Gastrocnemius medialis (tissue), 4 donors: ENCODE results near the gene FOXR1. TPM values are rescaled to one million over a fixed set of nuclear protein-coding genes. Genes with fewer than 3 reads are reported as not detected.
"Not testable (repeated sequence)": the region's sequence is repeated elsewhere in the genome, so short reads cannot be mapped to it uniquely, and the experiment has no call there.

ENCODE experiments used
- ATAC-seq, 2 donors: fragments of 150-250 bp; one replicate each; pipeline ENCODE4 v1.9.1; 2016
- DNase-seq, 2 donors: peaks; one replicate each; pipeline ENCODE4 v3.0.0-alpha.2; 2019
- H3K27ac ChIP-seq, 4 donors: fragments of 200-600 bp; sonication (generic); 1 replicate in 1 of 4; 2 replicates in 3 of 4; pipeline ENCODE4 v1.5.1; 2016 to 2018; ENCODE audit warnings: mild to moderate bottlenecking in 2 of 4, moderate library complexity in 1 of 4
- H3K27me3 ChIP-seq, 3 donors: fragments of 200-600 bp; sonication (generic) in 2 of 3; 1 replicate in 1 of 3; 2 replicates in 2 of 3; pipeline versions ENCODE4 v1.5.1 to v1.6.0; 2016 to 2019; ENCODE audit warnings: mild to moderate bottlenecking in 1 of 3, moderate library complexity in 1 of 3
- H3K36me3 ChIP-seq, 2 donors: fragments of 200-600 bp; sonication (generic) in 1 of 2; one replicate each; pipeline ENCODE4 v1.5.1; 2017 to 2018
- H3K4me1 ChIP-seq, 2 donors: fragments of 200-600 bp; sonication (generic) in 1 of 2; one replicate each; pipeline ENCODE4 v1.5.1; 2016 to 2017; ENCODE audit warnings: mild to moderate bottlenecking in 2 of 2
- H3K4me3 ChIP-seq, 4 donors: fragments of 200-600 bp; sonication (generic) in 3 of 4; 1 replicate in 1 of 4; 2 replicates in 3 of 4; pipeline ENCODE4 v1.5.1; 2016 to 2019; ENCODE audit warnings: mild to moderate bottlenecking in 2 of 4
- H3K9me3 ChIP-seq, 3 donors: fragments of 200-600 bp; sonication (generic) in 2 of 3; 1 replicate in 1 of 3; 2 replicates in 2 of 3; pipeline ENCODE4 v1.5.1; 2016 to 2019
- POLR2A ChIP-seq, 2 donors: fragments of 450-650 bp; IDR thresholded peaks; one replicate each; pipeline ENCODE4 v1.6.1; 2017; ENCODE audit warnings: antibody characterized with exemption in 2 of 2, mild to moderate bottlenecking in 2 of 2, moderate library complexity in 2 of 2
- in situ Hi-C, 4 donors: fragments of 200-750 bp; cut with MboI; loops; one replicate each; pipeline versions ENCODE4 v1.15.0 to v1.8.0; 2017; ENCODE audit warnings: low sequenced_read_pairs in 4 of 4
- intact Hi-C: fragments of 100-400 bp; cut with DNase I; formaldehyde crosslinking; loops from one replicate; pipeline ENCODE4 v1.15.1; 2023; ENCODE audit warnings: low total_unique reads
- total RNA-seq, 4 donors: library from RNA; depleted of rRNA; stranded (reverse); fragments of >200 nt; gene quantifications; one replicate each; pipeline versions ENCODE4 v1.1.0 to v1.2.3, GENCODE V29; 2016
- TF ChIP-seq, protein P1 (sequence below), 5 experiments: fragments of 450-650 bp in 3 of 5; fragments of 200-600 bp in 2 of 5; sonication (generic) in 2 of 5; IDR thresholded peaks in 4 of 5; conservative IDR thresholded peaks in 1 of 5; 1 replicate in 4 of 5; 2 replicates in 1 of 5; pipeline ENCODE4 v1.5.1; 2016 to 2019; ENCODE audit warnings: antibody characterized with exemption in 5 of 5, mild to moderate bottlenecking in 3 of 5, moderate library complexity in 3 of 5

Gene FOXR1
- total RNA-seq, 4 donors from 2014 or later: not detected

- in situ Hi-C loops (loop anchor here in 2 of 4 donors (10.0 to 25.0 kb wide), 3 partner anchors 153 to 245 kb away; partner anchors contain the start of gene DDX6 (in 1 of the 2)), intact Hi-C loops (loop anchor here (5.0 kb wide), 1 partner anchor 38 kb away; no protein-coding TSS in a partner anchor)
- Histone ChIP-seq H3K27ac (no peak overlapping the region), H3K4me3 (no peak overlapping the region), H3K27me3 (no peaks in the 10 kb centered on the region), H3K36me3 (no peaks in the 10 kb centered on the region), H3K9me3 (no peaks in the 10 kb centered on the region), H3K4me1 (no peaks in the 10 kb centered on the region)
- no peak for DNase-seq
- ATAC-seq: no peak
- TF ChIP-seq, protein P1, sequence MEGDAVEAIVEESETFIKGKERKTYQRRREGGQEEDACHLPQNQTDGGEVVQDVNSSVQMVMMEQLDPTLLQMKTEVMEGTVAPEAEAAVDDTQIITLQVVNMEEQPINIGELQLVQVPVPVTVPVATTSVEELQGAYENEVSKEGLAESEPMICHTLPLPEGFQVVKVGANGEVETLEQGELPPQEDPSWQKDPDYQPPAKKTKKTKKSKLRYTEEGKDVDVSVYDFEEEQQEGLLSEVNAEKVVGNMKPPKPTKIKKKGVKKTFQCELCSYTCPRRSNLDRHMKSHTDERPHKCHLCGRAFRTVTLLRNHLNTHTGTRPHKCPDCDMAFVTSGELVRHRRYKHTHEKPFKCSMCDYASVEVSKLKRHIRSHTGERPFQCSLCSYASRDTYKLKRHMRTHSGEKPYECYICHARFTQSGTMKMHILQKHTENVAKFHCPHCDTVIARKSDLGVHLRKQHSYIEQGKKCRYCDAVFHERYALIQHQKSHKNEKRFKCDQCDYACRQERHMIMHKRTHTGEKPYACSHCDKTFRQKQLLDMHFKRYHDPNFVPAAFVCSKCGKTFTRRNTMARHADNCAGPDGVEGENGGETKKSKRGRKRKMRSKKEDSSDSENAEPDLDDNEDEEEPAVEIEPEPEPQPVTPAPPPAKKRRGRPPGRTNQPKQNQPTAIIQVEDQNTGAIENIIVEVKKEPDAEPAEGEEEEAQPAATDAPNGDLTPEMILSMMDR (IDR thresholded peaks at IDR 0.05 in 4 of 5, conservative IDR thresholded peaks at IDR 0.05 in 1 of 5): no peak
- TF ChIP-seq POLR2A (IDR thresholded peaks at IDR 0.05): no peak
Measured at GRCh38 chr11:118939953-118940598, 31.5 kb upstream of the FOXR1 start.

- TF ChIP-seq POLR2A (IDR thresholded peaks at IDR 0.05): no peak
- TF ChIP-seq, protein P1 (IDR thresholded peaks at IDR 0.05 in 4 of 5, conservative IDR thresholded peaks at IDR 0.05 in 1 of 5): no peak
- ATAC-seq (no peak), DNase-seq (no peak)
- Histone ChIP-seq H3K27me3 (no peaks in the 10 kb centered on the region), H3K27ac (no peak overlapping the region), H3K36me3 (no peaks in the 10 kb centered on the region), H3K4me1 (no peaks in the 10 kb centered on the region), H3K9me3 (no peaks in the 10 kb centered on the region), H3K4me3 (no peak overlapping the region)
- in situ Hi-C loops (loop anchor here in 1 of 4 donors (25.0 kb wide), 1 partner anchor 160 kb away; the partner anchor contains the start of gene DDX6), intact Hi-C loops (no loop called here)
Measured at GRCh38 chr11:118947091-118947490, 24.5 kb upstream of the FOXR1 start.

GRCh38 chr11:118948000-118948399, 23.6 kb upstream of the FOXR1 start:
- TF ChIP-seq, protein P1 (IDR thresholded peaks at IDR 0.05 in 4 of 5, conservative IDR thresholded peaks at IDR 0.05 in 1 of 5): no peak
- TF ChIP-seq POLR2A (IDR thresholded peaks at IDR 0.05): no peak
- Histone ChIP-seq H3K27ac (no peak overlapping the region), H3K4me3 (no peak overlapping the region), H3K36me3 (no peaks in the 10 kb centered on the region), H3K4me1 (no peaks in the 10 kb centered on the region), H3K9me3 (no peaks in the 10 kb centered on the region), H3K27me3 (no peaks in the 10 kb centered on the region)
- in situ Hi-C loops (loop anchor here in 1 of 4 donors (25.0 kb wide), 1 partner anchor 161 kb away; the partner anchor contains the start of gene DDX6), intact Hi-C loops (no loop called here)
- ATAC-seq (no peak), DNase-seq (no peak)

- ATAC-seq (no peak), DNase-seq (no peak)
- in situ Hi-C loops (loop anchor here (10.0 kb wide), 2 partner anchors 48 to 258 kb away; no protein-coding TSS in a partner anchor), intact Hi-C loops (no loop called here)
- H3K36me3 ChIP-seq: no peaks in the 10 kb centered on the region
- no peak for TF ChIP-seq POLR2A (IDR thresholded peaks at IDR 0.05)
- TF ChIP-seq, protein P1 (IDR thresholded peaks at IDR 0.05 in 4 of 5, conservative IDR thresholded peaks at IDR 0.05 in 1 of 5): no peak
- no peak overlapping the region for H3K27ac ChIP-seq
- no peaks in the 10 kb centered on the region for H3K9me3 ChIP-seq
- H3K27me3 ChIP-seq: no peaks in the 10 kb centered on the region
- H3K4me3 ChIP-seq: no peak overlapping the region
- no peaks in the 10 kb centered on the region for H3K4me1 ChIP-seq
Measured at GRCh38 chr11:118953265-118953664, 18.3 kb upstream of the FOXR1 start.

DNA sequence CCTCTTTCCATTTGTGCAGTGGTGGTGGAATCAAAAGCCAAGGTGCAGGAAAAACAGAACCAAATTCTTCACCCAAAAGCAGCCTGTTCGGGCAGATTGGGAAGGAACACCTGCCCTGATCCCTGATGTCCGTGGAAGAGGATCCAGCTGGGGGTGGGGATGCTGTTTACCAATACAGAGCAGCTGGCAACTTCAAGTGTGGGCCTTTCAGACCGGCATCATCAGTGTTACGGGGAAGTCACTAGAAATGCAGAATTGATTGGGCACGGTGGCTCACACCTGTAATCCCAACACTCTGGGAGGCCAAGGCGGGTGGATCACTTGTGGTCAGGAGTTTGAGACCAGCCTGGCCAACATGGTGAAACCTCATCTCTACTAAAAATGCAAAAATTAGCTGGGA, 17.6 kb upstream of the FOXR1 start:
- H3K9me3 ChIP-seq, H3K27ac ChIP-seq, H3K27me3 ChIP-seq, H3K4me1 ChIP-seq, intact Hi-C loops, DNase-seq, H3K36me3 ChIP-seq, H3K4me3 ChIP-seq, ATAC-seq: not testable (repeated sequence)
- in situ Hi-C loops: loop anchor here (10.0 kb wide), 2 partner anchors 49 to 259 kb away; no protein-coding TSS in a partner anchor
